ENCODE results near the gene MRPL55.

DNA sequence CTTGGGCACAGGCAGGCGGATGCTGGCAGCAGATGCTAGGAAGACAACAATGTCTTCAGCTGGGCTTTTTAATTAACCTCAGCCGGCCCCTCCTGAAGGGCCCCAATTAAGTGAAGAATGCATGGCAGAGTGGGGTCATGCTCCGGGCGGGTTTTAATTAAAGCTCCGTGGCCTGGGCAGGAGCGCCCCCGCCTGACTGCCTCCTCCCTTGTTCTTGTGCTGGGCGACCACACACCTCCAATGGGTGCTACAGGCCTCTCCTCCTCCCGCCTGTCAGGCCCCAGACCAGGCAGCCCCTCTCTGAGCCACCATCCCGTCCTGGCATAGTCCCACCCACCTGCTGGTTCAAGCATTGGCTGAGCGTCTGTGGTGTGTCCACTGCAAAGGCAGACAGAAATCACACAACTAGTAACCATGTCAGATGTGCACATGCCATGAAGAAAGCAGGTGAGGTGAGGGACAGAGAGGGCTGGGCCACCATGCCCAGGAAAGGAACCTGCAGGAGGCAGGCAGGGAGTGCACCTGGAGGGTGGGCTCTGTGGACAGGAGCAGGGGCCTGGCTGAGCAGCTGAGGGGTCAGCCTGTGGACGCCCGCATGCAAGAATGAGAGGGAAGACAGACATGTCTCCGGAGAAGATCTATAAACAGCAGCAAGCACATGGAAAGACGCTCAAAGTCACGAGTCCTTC lies 35.1 kb downstream of the MRPL55 start:
- TF ChIP-seq POLR2A (IDR thresholded peaks at IDR 0.05), result no peak
- TF ChIP-seq, protein P1, sequence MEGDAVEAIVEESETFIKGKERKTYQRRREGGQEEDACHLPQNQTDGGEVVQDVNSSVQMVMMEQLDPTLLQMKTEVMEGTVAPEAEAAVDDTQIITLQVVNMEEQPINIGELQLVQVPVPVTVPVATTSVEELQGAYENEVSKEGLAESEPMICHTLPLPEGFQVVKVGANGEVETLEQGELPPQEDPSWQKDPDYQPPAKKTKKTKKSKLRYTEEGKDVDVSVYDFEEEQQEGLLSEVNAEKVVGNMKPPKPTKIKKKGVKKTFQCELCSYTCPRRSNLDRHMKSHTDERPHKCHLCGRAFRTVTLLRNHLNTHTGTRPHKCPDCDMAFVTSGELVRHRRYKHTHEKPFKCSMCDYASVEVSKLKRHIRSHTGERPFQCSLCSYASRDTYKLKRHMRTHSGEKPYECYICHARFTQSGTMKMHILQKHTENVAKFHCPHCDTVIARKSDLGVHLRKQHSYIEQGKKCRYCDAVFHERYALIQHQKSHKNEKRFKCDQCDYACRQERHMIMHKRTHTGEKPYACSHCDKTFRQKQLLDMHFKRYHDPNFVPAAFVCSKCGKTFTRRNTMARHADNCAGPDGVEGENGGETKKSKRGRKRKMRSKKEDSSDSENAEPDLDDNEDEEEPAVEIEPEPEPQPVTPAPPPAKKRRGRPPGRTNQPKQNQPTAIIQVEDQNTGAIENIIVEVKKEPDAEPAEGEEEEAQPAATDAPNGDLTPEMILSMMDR (IDR thresholded peaks at IDR 0.05), result peak in 2 of 4 experiments; percentile 11 to 32

Data from prostate gland (tissue), 2 donors.